GM12878 (cell line): ENCODE results near the gene EOMES. TPM values are rescaled to one million over a fixed set of nuclear protein-coding genes. Genes with fewer than 3 reads are reported as not detected.

Source experiments
- ATAC-seq: fragments of 200-7000 bp; cut with Tn5 transposase; 3 replicates; pipeline ENCODE4 v1.9.1; 2020; ENCODE audit warnings: mild to moderate bottlenecking, moderate library complexity
- BruUV-seq: library from RNA; stranded (reverse); fragments of 400-500 nt; replicated peaks from 2 replicates; lab custom pipeline; 2021; lab: Mats Ljungman, UMichigan
- CTCF ChIA-PET: fragments of 300-600 bp; sonication (Branson Sonifier 250); formaldehyde crosslinking; extraction: SDS; loops from one replicate; lab custom pipeline; 2021; ENCODE audit warnings: inconsistent platforms; lab: Yijun Ruan, JAX
- POLR2A ChIA-PET: fragments of 350-600 bp; formaldehyde crosslinking; extraction: SDS; loops from one replicate; lab custom pipeline; 2021; ENCODE audit warnings: inconsistent platforms; lab: Charles Lee
- RAD21 ChIA-PET: fragments of 300-600 bp; sonication (Branson Sonifier 250); formaldehyde crosslinking; loops from one replicate; lab custom pipeline; 2023; ENCODE audit warnings: antibody characterized with exemption; ENCODE audit not compliant: unreplicated experiment; lab: Charles Lee
- SMC1A ChIA-PET: fragments of 300-600 bp; sonication (Branson Sonifier 250); formaldehyde crosslinking; loops from one replicate; lab custom pipeline; 2023; ENCODE audit not compliant: unreplicated experiment, uncharacterized antibody; lab: Charles Lee
- DNase-seq: peaks from one replicate; pipeline ENCODE4 v3.0.0-alpha.2; 2011; ENCODE audit warnings: low read depth, low spot score
- FAIRE-seq: peaks from 3 replicates; lab custom pipeline; 2011; peaks lifted over from hg19 to GRCh38; lab: Jason Lieb, UNC
- H2AFZ ChIP-seq: 2 replicates; pipeline ENCODE4 v1.6.0; 2011; ENCODE audit warnings: low read depth, low read length, control low read depth; ENCODE audit not compliant: control insufficient read depth
- H3K27ac ChIP-seq: 2 replicates; pipeline ENCODE4 v1.5.1; 2011; ENCODE audit warnings: control low read depth; ENCODE audit not compliant: control insufficient read depth, insufficient read depth
- H3K27me3 ChIP-seq, 2 experiments: replicated peaks in 1 of 2; 2 replicates each; pipeline versions ENCODE4 v1.6.0 to v1.6.1; 2011; ENCODE audit warnings: low read length in 1 of 2; ENCODE audit not compliant: control insufficient read depth in 2 of 2, insufficient read depth in 2 of 2
- H3K36me3 ChIP-seq, 2 experiments: 2 replicates each; pipeline ENCODE4 v1.5.1; 2011; ENCODE audit warnings: low read length in 1 of 2; ENCODE audit not compliant: control insufficient read depth in 2 of 2, insufficient read depth in 2 of 2
- H3K4me1 ChIP-seq: 2 replicates; pipeline ENCODE4 v1.6.1; 2011; ENCODE audit warnings: mild to moderate bottlenecking, low read length, moderate library complexity, mixed read lengths; ENCODE audit not compliant: control insufficient read depth, insufficient read depth
- H3K4me2 ChIP-seq: 2 replicates; pipeline ENCODE4 v1.6.0; 2011; ENCODE audit warnings: control low read depth; ENCODE audit not compliant: control insufficient read depth, insufficient read depth
- H3K4me3 ChIP-seq: fragments of 200-600 bp; sonication (generic); 2 replicates; pipeline ENCODE4 v1.5.1; 2016
- H3K79me2 ChIP-seq: 2 replicates; pipeline ENCODE4 v1.6.0; 2011; ENCODE audit warnings: low read length; ENCODE audit not compliant: control insufficient read depth, insufficient read depth
- H3K9ac ChIP-seq: 2 replicates; pipeline ENCODE4 v1.8.0; 2011; ENCODE audit warnings: low read length, control low read depth, mixed read lengths; ENCODE audit not compliant: control insufficient read depth, insufficient read depth
- H3K9me3 ChIP-seq: replicated peaks from 3 replicates; pipeline ENCODE4 v1.5.1; 2011; ENCODE audit warnings: mild to moderate bottlenecking, low read length; ENCODE audit not compliant: control insufficient read depth, insufficient read depth
- H4K20me1 ChIP-seq: 2 replicates; pipeline ENCODE4 v1.6.0; 2011; ENCODE audit not compliant: control insufficient read depth, insufficient read depth
- ATF7 ChIP-seq: fragments of 450-650 bp; IDR thresholded peaks from 2 replicates; pipeline ENCODE4 v1.6.1; 2016; ENCODE audit warnings: low read depth, mild to moderate bottlenecking
- IRF3 ChIP-seq: fragments of 450-650 bp; IDR thresholded peaks from 2 replicates; pipeline ENCODE4 v1.6.1; 2014; ENCODE audit warnings: mild to moderate bottlenecking
- USF1 ChIP-seq: IDR thresholded peaks from 2 replicates; pipeline ENCODE4 v1.6.1; 2011; ENCODE audit warnings: borderline replicate concordance, low read depth, mild to moderate bottlenecking, moderate library complexity, mixed read lengths, low read length; ENCODE audit not compliant: insufficient read depth; ENCODE audit errors: extremely low read length
- ZNF274 ChIP-seq: IDR thresholded peaks from one replicate; pipeline ENCODE4 v1.8.0; 2011; ENCODE audit not compliant: insufficient read length, insufficient read depth
- WGBS: methylation state at CpG from one replicate; pipeline ENCODE4 v1.1.6; 2016; ENCODE audit warnings: low lambda C conversion rate; ENCODE audit not compliant: insufficient replicate concordance, insufficient coverage; ENCODE audit errors: missing lambda C conversion rate; 5-methylcytosine and 5-hydroxymethylcytosine counted together
- in situ Hi-C: fragments of 300-500 bp; cut with MboI; formaldehyde crosslinking; loops from 9 replicates; pipeline ENCODE4 v1.14.3; 2018; ENCODE audit warnings: mixed read lengths
- intact Hi-C: fragments of 100-400 bp; cut with micrococcal nuclease; formaldehyde crosslinking; loops from one replicate; pipeline ENCODE4 v1.14.2; 2022; ENCODE audit not compliant: unreplicated experiment
- polyA plus RNA-seq, 11 experiments: library from polyadenylated mRNA; depleted of rRNA in 4 of 11; unstranded in 6 of 11; stranded (reverse) in 5 of 11; fragments of >200 nt; fragmentation: Nextera tagmentation in 4 of 11; fragmentation: Illumina TruSeq in 1 of 11; extraction: Ambion mirVana in 4 of 11; extraction: Trizol in 1 of 11; gene quantifications; 1 replicate in 1 of 11; 2 replicates in 10 of 11; pipeline versions ENCODE4 v1.2.1 to v1.2.3, GENCODE V29; 2011 to 2016; ENCODE audit warnings: inconsistent platforms in 2 of 11, missing spikeins in 2 of 11, low read depth in 1 of 11
- total RNA-seq, 4 experiments: library from RNA; depleted of rRNA in 3 of 4; stranded (reverse); fragments of >200 nt in 3 of 4; fragmentation: Illumina TruSeq in 1 of 4; extraction: Trizol in 1 of 4; gene quantifications; 2 replicates each; pipeline versions ENCODE4 v1.2.1 to v1.2.3, GENCODE V29; 2013 to 2021

The EOMES gene
- total and polyA plus RNA-seq, 10 of the 15 experiments (the other 5 are each of a cell fraction or from before 2014, with no cell fraction given), result 1.5 to 178 (median 4.5) TPM

- in situ Hi-C loops, result loop anchor here (10.0 kb wide), 1 partner anchor 419 kb away; no protein-coding TSS in a partner anchor
- Histone ChIP-seq H3K9ac (no peak overlapping the region), H3K9me3 (no peaks in the 10 kb centered on the region), H3K27ac (no peak overlapping the region), H2AFZ (no peak overlapping the region), H4K20me1 (no peaks in the 10 kb centered on the region), H3K4me2 (0 out of 2 replicates have a peak overlapping the region, but pooled peaks have one; percentile 9), H3K4me3 (no peak overlapping the region), H3K36me3 (no peaks in the 10 kb centered on the region), H3K4me1 (no peaks in the 10 kb centered on the region), H3K79me2 (no peaks in the 10 kb centered on the region), H3K27me3 (peaks cover 2 to 22% of the 10 kb centered on the region in 2 experiments)
- peak; percentile 7 for ATAC-seq
- TF ChIP-seq ATF7, result no peak
- TF ChIP-seq ZNF274, result no peak
- TF ChIP-seq USF1, result no peak
- TF ChIP-seq IRF3, result no peak
- SMC1A ChIA-PET, result interaction anchor here (0.7 to 11.7 kb wide), 17 partner anchors 9 to 633 kb away, joined by 3 to 139 read pairs (median 5); partner anchors contain the start of genes AZI2 and ZCWPW2
- BruUV-seq, result no TSS peak
- 17% methylated on average over 6 of the region's 11 CpGs for WGBS
- POLR2A ChIA-PET, result interaction anchor here (0.5 to 1.5 kb wide), 10 partner anchors 211 to 1932 kb away, joined by 3 to 8 read pairs (median 4); partner anchors contain the start of genes AZI2, NGLY1 and ZCWPW2
- no peak for DNase-seq
- CTCF ChIA-PET, result interaction anchor here (0.6 to 3.3 kb wide), 11 partner anchors 9 to 1515 kb away, joined by 3 to 32 read pairs (median 5); no protein-coding TSS in a partner anchor
- FAIRE-seq, result no peak
- RAD21 ChIA-PET, result interaction anchor here (0.7 to 11.7 kb wide), 21 partner anchors 10 to 629 kb away, joined by 3 to 170 read pairs (median 4); no protein-coding TSS in a partner anchor
- intact Hi-C loops, result no loop called here
These were observed 6.7 kb downstream of the EOMES start for GRCh38 chr3:27715454-27715806.
